Fibroblast of the aortic adventitia (primary cell): ENCODE measurements around the gene SYTL5. TPM values are rescaled to one million over a fixed set of nuclear protein-coding genes. Genes with fewer than 3 reads are reported as not detected.

Experiments used
- DNase-seq: peaks from one replicate; pipeline ENCODE4 v3.0.0-alpha.2; 2010; ENCODE audit warnings: low read depth
- H3K4me3 ChIP-seq: 2 replicates; pipeline ENCODE4 v1.5.1; 2011; ENCODE audit warnings: low read depth, mild to moderate bottlenecking, control low read depth, low read length, moderate library complexity
- total RNA-seq: library from RNA; depleted of rRNA; stranded (reverse); fragments of >200 nt; gene quantifications from 2 replicates; pipeline ENCODE4 v1.2.3, GENCODE V29; 2012; ENCODE audit warnings: low replicate concordance
- TF ChIP-seq, protein P1 (sequence below): IDR thresholded peaks from 2 replicates; pipeline ENCODE4 v1.5.1; 2011; ENCODE audit warnings: mild to moderate bottlenecking, low read length, control low read depth, inconsistent platforms; ENCODE audit not compliant: insufficient read depth

The SYTL5 gene
- total RNA-seq, 1 donor = 0.36 TPM

DNA sequence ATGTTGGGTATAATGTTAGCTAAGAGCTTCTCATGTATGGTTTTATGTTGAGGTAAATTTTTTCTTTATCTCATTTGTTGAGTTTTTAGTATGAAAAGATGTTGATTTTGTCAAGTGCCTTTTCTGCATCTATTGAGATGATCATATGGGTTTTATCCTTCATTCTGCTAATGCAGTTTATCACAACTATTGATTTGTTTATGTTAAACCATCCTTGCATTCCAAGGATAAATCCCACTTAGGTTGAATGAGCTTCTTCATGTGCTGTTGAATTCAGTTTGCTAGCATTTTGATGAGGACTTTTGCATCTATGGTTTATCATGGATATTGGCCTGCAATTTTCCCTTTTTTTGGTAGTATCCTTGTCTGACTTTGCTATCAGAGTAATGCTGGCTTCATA is 93.3 kb downstream of the SYTL5 start:
- TF ChIP-seq, protein P1, sequence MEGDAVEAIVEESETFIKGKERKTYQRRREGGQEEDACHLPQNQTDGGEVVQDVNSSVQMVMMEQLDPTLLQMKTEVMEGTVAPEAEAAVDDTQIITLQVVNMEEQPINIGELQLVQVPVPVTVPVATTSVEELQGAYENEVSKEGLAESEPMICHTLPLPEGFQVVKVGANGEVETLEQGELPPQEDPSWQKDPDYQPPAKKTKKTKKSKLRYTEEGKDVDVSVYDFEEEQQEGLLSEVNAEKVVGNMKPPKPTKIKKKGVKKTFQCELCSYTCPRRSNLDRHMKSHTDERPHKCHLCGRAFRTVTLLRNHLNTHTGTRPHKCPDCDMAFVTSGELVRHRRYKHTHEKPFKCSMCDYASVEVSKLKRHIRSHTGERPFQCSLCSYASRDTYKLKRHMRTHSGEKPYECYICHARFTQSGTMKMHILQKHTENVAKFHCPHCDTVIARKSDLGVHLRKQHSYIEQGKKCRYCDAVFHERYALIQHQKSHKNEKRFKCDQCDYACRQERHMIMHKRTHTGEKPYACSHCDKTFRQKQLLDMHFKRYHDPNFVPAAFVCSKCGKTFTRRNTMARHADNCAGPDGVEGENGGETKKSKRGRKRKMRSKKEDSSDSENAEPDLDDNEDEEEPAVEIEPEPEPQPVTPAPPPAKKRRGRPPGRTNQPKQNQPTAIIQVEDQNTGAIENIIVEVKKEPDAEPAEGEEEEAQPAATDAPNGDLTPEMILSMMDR = no peak
- no peak for DNase-seq

DNA sequence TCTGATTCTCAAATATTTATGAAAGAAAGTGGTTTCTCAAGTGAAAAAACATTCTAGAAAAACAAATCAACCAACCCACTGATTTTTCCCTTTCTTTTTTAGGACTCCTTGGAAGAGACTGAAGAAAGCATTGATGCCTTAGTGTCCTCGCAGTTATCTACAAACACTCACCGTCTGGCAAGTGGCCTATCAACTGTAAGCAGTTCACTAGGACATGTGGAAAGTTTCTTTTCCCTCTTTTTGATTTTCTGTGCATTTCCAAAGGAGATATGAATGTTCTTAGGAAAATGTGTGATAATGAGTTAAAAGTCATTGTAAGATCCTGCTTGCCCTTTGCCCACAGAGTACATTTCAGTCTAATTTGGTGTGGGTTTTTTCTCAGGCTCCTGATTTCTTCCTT is 95.9 kb downstream of the SYTL5 start:
- no peak overlapping the region for H3K4me3 ChIP-seq
- DNase-seq = no peak
- TF ChIP-seq, protein P1 = no peak

More for the DNA sequence above, 93.3 kb downstream of the SYTL5 start:
- no peak overlapping the region for H3K4me3 ChIP-seq

DNA sequence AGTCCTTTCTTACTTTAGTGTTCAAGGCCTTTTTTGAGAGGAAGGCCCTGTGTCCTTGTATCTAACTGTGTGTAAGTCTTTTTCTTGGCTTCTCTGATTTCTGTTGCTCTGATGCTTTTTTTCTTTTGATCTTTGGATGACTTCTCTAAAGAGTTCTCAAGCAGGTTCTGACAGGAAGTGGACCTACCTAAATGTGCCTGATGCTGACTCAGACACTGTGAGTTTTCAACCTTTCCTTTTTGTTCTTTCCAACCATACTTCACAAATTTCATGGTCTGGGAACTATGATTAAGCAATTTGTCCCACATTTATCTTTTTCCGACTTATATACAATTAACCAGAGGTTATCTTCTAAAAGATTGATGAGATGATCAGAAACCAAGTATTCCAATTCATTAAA is 96.5 kb downstream of the SYTL5 start:
- TF ChIP-seq, protein P1 = no peak
- no peak for DNase-seq
- H3K4me3 ChIP-seq = no peak overlapping the region

DNA sequence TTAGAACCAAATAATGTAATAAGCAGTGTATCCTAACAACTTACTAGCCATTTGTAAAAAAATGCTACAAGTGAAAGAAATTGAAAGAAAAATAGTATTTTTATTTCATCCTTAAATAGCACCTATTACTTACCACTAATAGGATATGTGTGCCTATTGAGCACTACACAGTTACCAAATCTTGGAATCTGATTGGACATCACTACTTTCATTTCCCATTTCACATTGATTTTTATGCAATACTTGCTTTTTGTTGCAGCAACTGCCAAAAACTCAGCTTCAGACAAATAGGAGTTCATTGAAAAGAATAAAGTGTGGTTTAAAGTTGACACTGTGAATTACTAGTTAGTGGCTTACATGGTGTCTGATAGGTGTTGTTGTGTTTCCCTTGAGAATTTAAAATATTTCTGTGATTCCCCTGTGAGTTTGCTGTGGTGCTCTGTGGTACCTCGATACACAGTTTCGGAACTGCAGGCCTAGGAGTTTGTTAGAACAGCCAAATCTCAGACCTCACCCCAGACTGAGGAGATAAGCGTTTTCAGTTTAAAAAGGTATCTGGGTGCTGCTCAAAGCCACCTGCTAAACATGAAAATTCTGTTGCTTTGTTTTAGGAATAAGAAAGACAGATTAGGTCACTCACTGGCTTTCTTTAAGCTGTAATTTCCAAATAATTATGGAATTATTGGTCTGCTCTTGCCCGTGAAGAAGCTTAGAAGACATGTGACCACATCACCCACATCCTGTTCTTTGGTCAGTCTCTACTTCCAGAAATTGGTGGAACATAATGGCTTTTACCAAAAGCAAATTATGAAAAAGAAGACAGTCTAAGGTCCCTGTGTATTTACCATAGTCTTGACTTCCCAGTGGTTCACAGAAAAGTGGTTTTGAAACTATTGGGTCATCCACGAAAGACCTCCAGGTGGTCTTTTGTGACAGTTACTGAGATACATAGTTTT is 97.8 kb downstream of the SYTL5 start:
- no peak overlapping the region for H3K4me3 ChIP-seq
- TF ChIP-seq, protein P1 = no peak
- DNase-seq = no peak

DNA sequence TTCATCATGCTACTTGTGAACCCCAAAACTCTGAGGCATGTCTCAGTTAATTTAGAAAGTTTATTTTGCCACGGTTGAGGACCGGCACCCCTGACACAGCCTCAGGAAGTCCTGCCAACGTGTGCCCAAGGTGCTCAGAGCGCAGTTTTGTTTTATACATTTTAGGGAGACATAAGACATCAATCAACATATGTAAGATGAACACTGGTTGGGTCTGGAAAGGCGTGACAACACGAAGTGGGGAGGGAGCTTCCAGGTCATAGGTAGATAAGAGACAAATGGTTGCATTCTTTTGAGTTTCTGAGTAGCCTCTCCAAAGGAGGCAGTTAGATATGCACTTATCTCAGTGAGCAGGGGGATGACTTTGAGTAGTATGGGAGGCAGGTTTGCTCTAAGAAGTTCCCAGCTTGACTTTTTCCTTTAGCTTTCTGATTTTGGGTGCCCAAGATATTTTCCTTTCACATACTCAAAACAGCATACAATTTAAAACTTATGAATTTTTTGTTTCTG is 98.9 kb downstream of the SYTL5 start:
- DNase-seq = no peak
- TF ChIP-seq, protein P1 = no peak
- no peak overlapping the region for H3K4me3 ChIP-seq

DNA sequence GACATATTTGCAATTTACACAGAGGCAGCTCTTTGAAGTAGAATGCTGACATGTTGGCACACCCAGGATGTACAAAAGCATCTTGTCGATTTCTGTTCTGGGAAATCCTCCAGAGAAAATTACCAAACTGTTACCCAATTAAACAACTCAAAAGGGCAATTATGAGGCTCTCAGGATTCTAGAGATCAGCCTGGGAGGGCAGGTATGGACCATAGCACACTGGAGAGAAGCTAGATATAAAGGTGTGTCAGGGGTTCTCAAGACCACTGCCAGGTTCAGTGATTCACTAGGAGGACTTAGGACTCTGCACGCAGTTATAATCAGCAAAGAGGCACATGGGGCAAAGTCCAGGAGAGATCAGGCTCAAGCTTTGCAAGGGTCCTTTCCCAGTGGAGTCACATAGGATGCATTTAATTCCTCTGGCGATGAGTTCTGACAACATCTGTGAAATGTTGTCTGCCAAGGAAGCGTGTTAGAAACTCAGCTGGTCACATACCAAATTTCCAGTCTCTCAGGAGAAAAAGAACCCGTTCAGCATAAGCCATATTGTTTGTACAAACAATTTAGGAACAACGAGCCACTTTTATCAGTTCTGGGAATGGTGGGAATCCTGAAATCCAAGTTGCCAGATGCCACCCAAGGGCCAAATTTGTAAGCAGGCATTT is 100.8 kb downstream of the SYTL5 start:
- TF ChIP-seq, protein P1 = no peak
- peak; percentile 7 for DNase-seq
- no peak overlapping the region for H3K4me3 ChIP-seq
